Astrocyte of the spinal cord (primary cell): ENCODE results near the gene TMA7B.

Experiments
- DNase-seq: peaks from one replicate; pipeline ENCODE4 v3.0.0; 2011; ENCODE audit warnings: low read depth, low spot score
- H3K4me3 ChIP-seq: 2 replicates; pipeline ENCODE4 v1.5.1; 2011; ENCODE audit warnings: low read depth, mild to moderate bottlenecking, low read length, moderate library complexity
- in situ Hi-C: cut with HindIII; loops from 2 replicates; pipeline ENCODE4 v1.10.0; 2017; ENCODE audit warnings: low sequenced_read_pairs
- TF ChIP-seq, protein P1 (sequence below): IDR thresholded peaks from 2 replicates; pipeline ENCODE4 v1.5.1; 2012; ENCODE audit warnings: low read depth, mild to moderate bottlenecking, low read length, inconsistent platforms

Gene TMA7B

GRCh38 chr22:40006641-40007040 is 46.4 kb downstream of the TMA7B start:
- H3K4me3 ChIP-seq: no peak overlapping the region
- in situ Hi-C loops: no loop called here
- no peak for DNase-seq
- TF ChIP-seq, protein P1, sequence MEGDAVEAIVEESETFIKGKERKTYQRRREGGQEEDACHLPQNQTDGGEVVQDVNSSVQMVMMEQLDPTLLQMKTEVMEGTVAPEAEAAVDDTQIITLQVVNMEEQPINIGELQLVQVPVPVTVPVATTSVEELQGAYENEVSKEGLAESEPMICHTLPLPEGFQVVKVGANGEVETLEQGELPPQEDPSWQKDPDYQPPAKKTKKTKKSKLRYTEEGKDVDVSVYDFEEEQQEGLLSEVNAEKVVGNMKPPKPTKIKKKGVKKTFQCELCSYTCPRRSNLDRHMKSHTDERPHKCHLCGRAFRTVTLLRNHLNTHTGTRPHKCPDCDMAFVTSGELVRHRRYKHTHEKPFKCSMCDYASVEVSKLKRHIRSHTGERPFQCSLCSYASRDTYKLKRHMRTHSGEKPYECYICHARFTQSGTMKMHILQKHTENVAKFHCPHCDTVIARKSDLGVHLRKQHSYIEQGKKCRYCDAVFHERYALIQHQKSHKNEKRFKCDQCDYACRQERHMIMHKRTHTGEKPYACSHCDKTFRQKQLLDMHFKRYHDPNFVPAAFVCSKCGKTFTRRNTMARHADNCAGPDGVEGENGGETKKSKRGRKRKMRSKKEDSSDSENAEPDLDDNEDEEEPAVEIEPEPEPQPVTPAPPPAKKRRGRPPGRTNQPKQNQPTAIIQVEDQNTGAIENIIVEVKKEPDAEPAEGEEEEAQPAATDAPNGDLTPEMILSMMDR: no peak

DNA sequence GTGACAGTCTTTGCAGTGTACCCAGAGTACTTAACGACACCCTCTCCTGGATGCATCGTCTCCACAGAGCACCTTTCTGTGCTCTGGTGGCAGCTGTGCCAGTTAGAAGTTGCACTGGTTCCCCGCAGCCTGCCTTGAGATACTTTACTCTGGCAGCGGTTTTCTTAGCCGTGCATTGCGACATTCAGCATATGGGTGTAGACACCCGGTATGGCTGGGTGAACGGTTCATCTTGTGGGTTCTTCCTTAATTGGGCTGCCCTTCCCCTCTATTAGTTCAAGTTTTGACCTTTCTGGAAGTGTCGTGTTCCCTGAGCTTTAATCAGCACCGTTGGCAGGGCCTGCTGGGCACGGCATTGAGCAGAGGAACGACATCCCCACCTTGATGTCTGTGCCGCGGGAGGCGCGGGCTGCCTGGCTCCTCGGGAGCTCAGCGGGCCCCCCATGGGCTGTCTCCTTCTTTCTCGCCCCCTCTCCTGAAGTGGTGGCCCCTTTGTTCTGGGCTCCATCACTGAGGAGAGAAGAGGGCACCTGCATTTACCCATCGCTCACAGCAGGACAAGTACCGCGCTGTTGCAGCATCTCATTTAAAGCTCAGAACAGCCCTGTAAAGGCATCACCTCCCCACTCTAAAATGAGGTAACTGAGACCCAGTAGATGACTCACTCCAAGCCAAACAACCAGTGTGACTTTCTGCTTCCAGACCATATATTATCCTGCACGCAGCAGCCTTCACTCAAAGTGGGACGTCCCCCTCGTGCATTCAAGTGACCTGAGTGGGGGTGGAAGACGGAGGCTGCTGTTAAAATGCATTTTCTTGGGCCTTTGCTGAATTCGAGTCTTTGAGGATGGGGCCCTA is 47.9 kb downstream of the TMA7B start:
- no peak for DNase-seq
- no peak overlapping the region for H3K4me3 ChIP-seq
- in situ Hi-C loops: no loop called here
- TF ChIP-seq, protein P1: no peak

GRCh38 chr22:40008726-40009291 is 48.6 kb downstream of the TMA7B start:
- in situ Hi-C loops: no loop called here

GRCh38 chr22:40009292-40009774 is 49.1 kb downstream of the TMA7B start:
- H3K4me3 ChIP-seq: no peak overlapping the region
- peak; percentile 29 for DNase-seq
- in situ Hi-C loops: no loop called here
- TF ChIP-seq, protein P1: no peak

More at GRCh38 chr22:40008726-40009291, 48.6 kb downstream of the TMA7B start:
- H3K4me3 ChIP-seq: no peak overlapping the region
- peak; percentile 27 for DNase-seq
- TF ChIP-seq, protein P1: no peak

DNA sequence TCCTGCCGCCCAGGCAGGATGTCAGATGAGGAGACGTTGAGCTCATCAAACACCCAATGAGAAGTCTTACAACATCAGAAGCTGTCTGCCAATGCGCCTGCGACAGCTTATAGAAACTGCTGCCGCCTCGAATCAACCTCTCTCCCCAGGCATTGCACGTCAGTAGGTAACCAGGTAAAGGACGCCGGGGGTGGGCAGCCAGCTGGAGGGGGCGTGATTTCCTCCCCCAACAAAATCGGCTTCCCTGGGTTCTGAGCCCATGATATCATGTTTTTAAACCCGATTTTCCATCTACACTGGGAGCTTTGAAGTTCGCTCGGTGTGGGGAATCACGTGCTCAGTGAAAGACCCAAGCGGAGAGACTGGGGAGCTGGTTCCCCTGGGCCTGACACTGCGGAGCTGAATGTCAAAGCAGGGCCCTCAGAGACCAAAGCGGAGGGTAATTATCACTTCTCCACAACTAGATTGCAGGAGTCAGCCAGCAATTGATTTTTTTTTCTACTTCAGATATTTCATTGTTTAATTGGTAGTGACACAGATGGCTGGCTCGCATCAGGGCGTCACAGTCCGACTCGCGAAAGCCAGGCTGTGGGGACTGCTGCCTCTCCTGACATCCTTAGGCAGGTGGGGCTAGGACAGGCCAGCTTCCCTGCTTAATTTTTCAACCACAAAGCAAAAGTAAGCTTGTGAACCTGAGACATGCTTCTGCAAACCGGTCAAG is 49.9 kb downstream of the TMA7B start:
- H3K4me3 ChIP-seq: no peak overlapping the region
- TF ChIP-seq, protein P1: no peak
- in situ Hi-C loops: no loop called here
- no peak for DNase-seq

DNA sequence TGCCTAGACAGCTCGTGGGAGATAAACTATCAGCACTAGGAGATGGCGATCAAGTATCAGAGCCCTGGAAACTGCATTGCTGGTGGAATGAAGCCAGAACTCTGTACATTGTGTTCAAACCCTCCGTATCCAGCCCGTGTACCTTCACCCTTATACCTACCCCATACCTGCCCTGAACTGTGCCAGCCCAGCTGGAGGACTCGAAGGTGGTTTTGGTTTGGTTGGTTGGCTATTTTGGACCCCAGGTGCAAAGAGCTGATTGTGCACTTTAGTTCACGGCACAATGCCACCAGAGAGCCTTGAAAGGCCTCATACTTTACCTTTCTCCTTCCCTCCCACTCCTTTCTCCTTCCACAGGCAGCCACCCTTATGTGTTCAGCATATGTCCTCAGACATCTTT is 50.5 kb downstream of the TMA7B start:
- no peak for DNase-seq
- H3K4me3 ChIP-seq: no peak overlapping the region
- in situ Hi-C loops: no loop called here
- TF ChIP-seq, protein P1: no peak
